OCI-LY3 (cell line): ENCODE measurements around the gene ZBED3.
A peak's percentile ranks its signal among the peaks of the same experiment; 100 is the strongest.
"Not testable (repeated sequence)": the region's sequence is repeated elsewhere in the genome, so short reads cannot be mapped to it uniquely, and the experiment has no call there.

ENCODE experiments used
- H2AFZ ChIP-seq: fragments of 200-600, 300-600 bp; shearing (Covaris generic); 2 replicates; pipeline ENCODE4 v1.6.0; 2014; ENCODE audit warnings: antibody characterized with exemption, low read depth, low read length
- H3K27ac ChIP-seq: fragments of 200-600, 300-600 bp; sonication (generic); 2 replicates; pipeline ENCODE4 v1.5.1; 2014; ENCODE audit warnings: mild to moderate bottlenecking, low read length, moderate library complexity, mixed read lengths
- H3K27me3 ChIP-seq: fragments of 200-600, 300-600 bp; sonication (generic); 2 replicates; pipeline ENCODE4 v1.6.1; 2014; ENCODE audit warnings: low read depth, low read length, mixed read lengths
- H3K36me3 ChIP-seq: fragments of 200-600, 300-600 bp; sonication (generic); replicated peaks from 2 replicates; pipeline ENCODE3; 2014; ENCODE audit warnings: low read depth, low read length, mixed read lengths
- H3K4me1 ChIP-seq: fragments of 300-600, 200-600 bp; sonication (generic); 2 replicates; pipeline ENCODE4 v1.6.1; 2014; ENCODE audit warnings: low read length, mixed read lengths
- H3K4me2 ChIP-seq: fragments of 200-600, 300-600 bp; sonication (generic); 2 replicates; pipeline ENCODE4 v1.6.1; 2014; ENCODE audit warnings: low read length, mixed read lengths
- H3K4me3 ChIP-seq: fragments of 300-600, 200-600 bp; sonication (generic); 2 replicates; pipeline ENCODE4 v1.5.1; 2014; ENCODE audit warnings: antibody characterized with exemption, mild to moderate bottlenecking, low read length, moderate library complexity
- H3K79me2 ChIP-seq: fragments of 300-600, 200-600 bp; shearing (Covaris generic); 2 replicates; pipeline ENCODE4 v1.6.1; 2014; ENCODE audit warnings: mild to moderate bottlenecking, low read length, mixed read lengths
- H3K9ac ChIP-seq: fragments of 300-600, 200-600 bp; shearing (Covaris generic); 2 replicates; pipeline ENCODE4 v1.6.0; 2014; ENCODE audit warnings: mild to moderate bottlenecking, low read length, moderate library complexity
- H3K9me3 ChIP-seq: fragments of 200-600, 300-600 bp; shearing (Covaris generic); 2 replicates; pipeline ENCODE4 v1.6.1; 2014; ENCODE audit warnings: low read length, mixed read lengths; ENCODE audit not compliant: insufficient read depth
- H4K20me1 ChIP-seq: fragments of 200-600, 300-600 bp; sonication (generic); 2 replicates; pipeline ENCODE4 v1.6.1; 2016; ENCODE audit warnings: low read length, mixed read lengths; ENCODE audit not compliant: insufficient read depth
- CTCF ChIP-seq: fragments of 200-600, 300-600 bp; sonication (generic); IDR thresholded peaks from 2 replicates; pipeline ENCODE4 v1.5.1; 2014; ENCODE audit warnings: antibody characterized with exemption, low read length, low read depth
- EZH2phosphoT487 ChIP-seq: fragments of 200-600 bp; shearing (Covaris generic); IDR thresholded peaks from 2 replicates; pipeline ENCODE4 v1.6.1; 2018; ENCODE audit warnings: antibody characterized with exemption, mixed run types, low read depth

The ZBED3 gene

DNA sequence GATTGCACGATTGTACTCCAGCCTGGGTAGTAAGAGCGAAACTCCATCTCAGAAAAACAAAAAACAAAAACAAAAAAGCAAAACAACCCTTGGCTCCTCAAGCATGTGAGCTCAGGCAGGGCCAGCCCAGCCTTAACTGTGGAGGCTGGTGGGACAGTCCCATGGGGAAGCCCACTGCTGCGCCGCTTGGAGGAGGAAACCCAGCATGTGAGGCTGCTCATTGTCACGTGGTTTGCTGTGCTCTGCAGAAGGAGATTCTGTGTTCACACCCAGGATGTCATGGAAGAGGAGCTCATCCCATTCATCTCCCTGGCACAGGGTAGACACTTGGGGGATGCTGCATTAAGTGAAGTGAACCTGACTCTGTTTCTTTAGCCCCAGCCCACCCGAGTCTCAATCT is 4.0 kb downstream of the ZBED3 start:
- H2AFZ ChIP-seq: no peak overlapping the region
- no peak overlapping the region for H3K9ac ChIP-seq
- H3K4me1 ChIP-seq: peaks cover 12% of the 10 kb centered on the region
- H3K4me3 ChIP-seq: no peak overlapping the region
- no peaks in the 10 kb centered on the region; the same call in 1 of the 2 replicates for H4K20me1 ChIP-seq
- TF ChIP-seq CTCF (no peak), EZH2phosphoT487 (no peak)
- H3K4me2 ChIP-seq: no peak overlapping the region
- peaks cover 4% of the 10 kb centered on the region for H3K79me2 ChIP-seq
- no peaks in the 10 kb centered on the region for H3K27me3 ChIP-seq
- no peak overlapping the region for H3K27ac ChIP-seq
- H3K9me3 ChIP-seq: no peaks in the 10 kb centered on the region
- H3K36me3 ChIP-seq: peaks cover 10% of the 10 kb centered on the region

DNA sequence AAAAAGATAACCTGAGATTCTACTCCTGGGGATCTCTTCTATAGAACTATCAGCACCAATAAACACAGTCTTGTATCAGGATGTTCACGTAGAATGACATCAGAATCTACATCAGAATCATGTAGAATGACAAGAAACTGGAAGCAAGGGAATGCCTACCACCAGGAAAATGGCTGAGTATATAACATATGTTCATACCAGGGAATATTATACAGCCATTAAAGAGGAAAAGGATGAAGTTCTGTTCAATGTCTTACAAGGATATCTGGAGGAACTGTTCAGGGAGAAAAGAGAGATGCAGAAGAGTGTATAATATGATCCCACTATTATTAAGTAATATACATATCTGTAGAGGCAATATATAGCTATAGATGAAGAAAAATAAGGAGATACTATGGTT is 4.8 kb downstream of the ZBED3 start:
- no peak overlapping the region for H3K9ac ChIP-seq
- no peak overlapping the region for H3K4me2 ChIP-seq
- peaks cover 4% of the 10 kb centered on the region for H3K79me2 ChIP-seq
- H3K27ac ChIP-seq: no peak overlapping the region
- no peaks in the 10 kb centered on the region; the same call in 1 of the 2 replicates for H4K20me1 ChIP-seq
- TF ChIP-seq EZH2phosphoT487: no peak
- no peak for TF ChIP-seq CTCF
- no peaks in the 10 kb centered on the region for H3K27me3 ChIP-seq
- peaks cover 10% of the 10 kb centered on the region for H3K36me3 ChIP-seq
- no peak overlapping the region for H2AFZ ChIP-seq
- no peaks in the 10 kb centered on the region for H3K9me3 ChIP-seq
- H3K4me3 ChIP-seq: no peak overlapping the region
- peaks cover 10% of the 10 kb centered on the region for H3K4me1 ChIP-seq

DNA sequence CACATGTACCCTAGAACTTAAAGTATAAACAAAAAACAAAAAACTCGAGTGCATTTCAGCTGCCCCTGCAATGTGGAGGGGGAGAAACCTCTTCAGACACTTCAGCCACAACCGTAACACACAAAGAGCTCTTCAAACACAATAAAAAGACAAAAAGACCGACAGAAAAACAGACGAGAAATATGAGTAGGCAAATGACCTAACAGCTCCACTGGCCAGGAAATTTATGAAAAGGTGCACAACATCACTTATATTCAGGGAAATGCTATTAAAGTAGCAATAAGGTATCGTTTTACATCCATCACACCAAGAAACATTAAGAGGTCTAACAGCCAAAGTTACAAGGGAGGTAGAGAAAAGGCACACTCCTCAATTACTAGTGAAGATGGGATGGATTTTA is 6.2 kb downstream of the ZBED3 start:
- Histone ChIP-seq H4K20me1 (no peaks in the 10 kb centered on the region; the same call in 1 of the 2 replicates), H3K27me3 (no peaks in the 10 kb centered on the region), H3K27ac (no peak overlapping the region), H3K9ac (no peak overlapping the region), H2AFZ (no peak overlapping the region), H3K4me1 (peaks cover 18% of the 10 kb centered on the region), H3K4me2 (no peak overlapping the region), H3K9me3 (no peaks in the 10 kb centered on the region), H3K79me2 (peaks cover 4% of the 10 kb centered on the region; the same call in 1 of the 2 replicates), H3K4me3 (no peak overlapping the region), H3K36me3 (peaks cover 10% of the 10 kb centered on the region)
- TF ChIP-seq CTCF: no peak
- no peak for TF ChIP-seq EZH2phosphoT487

- not testable (repeated sequence) for H3K27ac ChIP-seq, H3K9ac ChIP-seq, H3K79me2 ChIP-seq, H4K20me1 ChIP-seq, H2AFZ ChIP-seq, H3K4me2 ChIP-seq, H3K9me3 ChIP-seq, H3K27me3 ChIP-seq, H3K4me3 ChIP-seq
- Histone ChIP-seq H3K4me1 (peaks cover 14% of the 10 kb centered on the region), H3K36me3 (peaks cover 10% of the 10 kb centered on the region)
These were observed 6.6 kb downstream of the ZBED3 start for GRCh38 chr5:77080479-77080878.

- Histone ChIP-seq H2AFZ (peak overlapping the region; percentile 1; the same call in 1 of the 2 replicates), H3K4me3 (peak overlapping the region; percentile 82), H3K9ac (peak overlapping the region; percentile 57; the same call in 1 of the 2 replicates), H4K20me1 (no peaks in the 10 kb centered on the region; the same call in 1 of the 2 replicates), H3K36me3 (peaks cover 4% of the 10 kb centered on the region), H3K79me2 (no peaks in the 10 kb centered on the region), H3K27me3 (no peaks in the 10 kb centered on the region), H3K4me2 (peak overlapping the region; percentile 89), H3K27ac (no peak overlapping the region), H3K9me3 (no peaks in the 10 kb centered on the region), H3K4me1 (peaks cover 14% of the 10 kb centered on the region)
- TF ChIP-seq EZH2phosphoT487 (no peak), CTCF (no peak)
These were observed 9.3 kb downstream of the ZBED3 start for GRCh38 chr5:77077829-77078176.
